OCI-LY1 (cell line): ENCODE data around the gene CRAMP1.

Experiments
- EZH2 ChIP-seq: fragments of 200-600 bp; sonication (generic), shearing (Covaris generic); IDR thresholded peaks from 2 replicates; pipeline ENCODE4 v1.8.0; 2017; ENCODE audit warnings: borderline replicate concordance, mixed run types, mild to moderate bottlenecking, antibody characterized with exemption, low read length, moderate library complexity, mixed read lengths
- TF ChIP-seq, protein P1 (sequence below): fragments of 200-600 bp; sonication (generic), shearing (Covaris generic); IDR thresholded peaks from 2 replicates; pipeline ENCODE4 v1.5.1; 2017; ENCODE audit warnings: mild to moderate bottlenecking, antibody characterized with exemption, low read length, moderate library complexity, mixed read lengths

DNA sequence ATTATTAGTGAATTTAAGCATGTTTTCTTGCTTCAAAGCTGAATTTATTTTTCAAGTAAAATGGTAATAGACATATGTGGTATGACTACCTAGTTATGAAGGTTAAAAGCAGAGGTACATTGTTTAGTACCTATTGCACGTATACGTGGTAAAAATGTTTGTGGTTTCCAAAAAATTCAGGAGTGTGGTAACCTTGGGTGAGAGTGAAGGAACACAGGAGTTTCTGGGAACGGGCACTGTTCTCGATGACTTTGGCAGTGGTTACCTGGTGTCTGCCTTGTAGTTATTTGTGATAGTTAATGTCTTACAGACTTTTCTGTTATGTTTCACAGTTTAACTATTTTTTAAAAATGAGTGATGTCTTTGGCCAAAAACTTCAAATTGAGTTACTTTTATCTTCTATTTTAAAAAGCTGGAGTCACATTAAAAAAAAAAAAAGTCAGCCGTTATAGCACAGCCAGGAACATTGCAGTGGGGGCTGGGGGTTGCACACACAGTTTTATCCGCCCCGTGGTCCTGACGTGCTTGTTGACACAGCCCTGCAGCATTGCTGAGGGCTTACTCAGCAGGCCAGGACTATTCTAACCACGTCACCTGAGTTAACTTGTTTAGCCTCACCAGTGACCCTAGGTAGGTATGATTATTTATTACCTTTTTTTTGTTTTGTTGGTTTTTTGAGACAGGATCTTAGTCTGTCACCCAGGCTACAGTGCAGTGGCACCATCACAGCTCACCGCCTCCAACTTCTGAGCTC is 76.8 kb downstream of the CRAMP1 start:
- TF ChIP-seq, protein P1, sequence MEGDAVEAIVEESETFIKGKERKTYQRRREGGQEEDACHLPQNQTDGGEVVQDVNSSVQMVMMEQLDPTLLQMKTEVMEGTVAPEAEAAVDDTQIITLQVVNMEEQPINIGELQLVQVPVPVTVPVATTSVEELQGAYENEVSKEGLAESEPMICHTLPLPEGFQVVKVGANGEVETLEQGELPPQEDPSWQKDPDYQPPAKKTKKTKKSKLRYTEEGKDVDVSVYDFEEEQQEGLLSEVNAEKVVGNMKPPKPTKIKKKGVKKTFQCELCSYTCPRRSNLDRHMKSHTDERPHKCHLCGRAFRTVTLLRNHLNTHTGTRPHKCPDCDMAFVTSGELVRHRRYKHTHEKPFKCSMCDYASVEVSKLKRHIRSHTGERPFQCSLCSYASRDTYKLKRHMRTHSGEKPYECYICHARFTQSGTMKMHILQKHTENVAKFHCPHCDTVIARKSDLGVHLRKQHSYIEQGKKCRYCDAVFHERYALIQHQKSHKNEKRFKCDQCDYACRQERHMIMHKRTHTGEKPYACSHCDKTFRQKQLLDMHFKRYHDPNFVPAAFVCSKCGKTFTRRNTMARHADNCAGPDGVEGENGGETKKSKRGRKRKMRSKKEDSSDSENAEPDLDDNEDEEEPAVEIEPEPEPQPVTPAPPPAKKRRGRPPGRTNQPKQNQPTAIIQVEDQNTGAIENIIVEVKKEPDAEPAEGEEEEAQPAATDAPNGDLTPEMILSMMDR = no peak
- no peak for TF ChIP-seq EZH2
